IMR-90 (cell line): ENCODE measurements around the gene CADM1. TPM values are rescaled to one million over a fixed set of nuclear protein-coding genes. Genes with fewer than 3 reads are reported as not detected.

Experiments
- ATAC-seq: fragments of 200-7000 bp; cut with Tn5 transposase; 2 replicates; pipeline ENCODE4 v1.9.1; 2020; ENCODE audit warnings: low read depth, mild to moderate bottlenecking, moderate library complexity
- BruUV-seq: library from RNA; stranded (reverse); fragments of 400-500 nt; replicated peaks from 2 replicates; lab custom pipeline; 2021; lab: Mats Ljungman, UMichigan
- CTCF ChIA-PET: fragments of 300-600 bp; formaldehyde crosslinking; extraction: SDS; loops from one replicate; lab custom pipeline; 2021; ENCODE audit warnings: antibody characterized with exemption; lab: Yijun Ruan, JAX
- POLR2A ChIA-PET: fragments of 300-600 bp; sonication (Branson Sonifier 250); formaldehyde crosslinking; loops from one replicate; lab custom pipeline; 2022; ENCODE audit warnings: antibody characterized with exemption; ENCODE audit not compliant: unreplicated experiment; lab: Charles Lee
- DNase-seq: peaks from one replicate; pipeline ENCODE4 v3.0.0; 2013
- H2AFZ ChIP-seq: replicated peaks from 2 replicates; pipeline ENCODE3; 2013; ENCODE audit warnings: low read length, mild to moderate bottlenecking; ENCODE audit not compliant: poor library complexity
- H2AK5ac ChIP-seq: 2 replicates; pipeline ENCODE4 v1.6.1; 2013; ENCODE audit warnings: low read depth, low read length, inconsistent platforms
- H2AK9ac ChIP-seq: replicated peaks from 2 replicates; pipeline ENCODE3; 2013; ENCODE audit warnings: mild to moderate bottlenecking, low read depth, low read length, moderate library complexity; ENCODE audit not compliant: poor library complexity
- H2BK120ac ChIP-seq: 2 replicates; pipeline ENCODE4 v1.6.1; 2013; ENCODE audit warnings: low read depth, low read length, inconsistent platforms
- H2BK15ac ChIP-seq: 3 replicates; pipeline ENCODE4 v1.6.1; 2013; ENCODE audit warnings: low read depth, low read length, inconsistent platforms
- H2BK20ac ChIP-seq: 2 replicates; pipeline ENCODE4 v1.6.1; 2013; ENCODE audit warnings: low read depth, mild to moderate bottlenecking, inconsistent platforms, low read length, moderate library complexity
- H2BK5ac ChIP-seq: 2 replicates; pipeline ENCODE4 v1.6.1; 2013; ENCODE audit warnings: mild to moderate bottlenecking, low read depth, low read length, inconsistent platforms; ENCODE audit not compliant: poor library complexity, severe bottlenecking
- H3K14ac ChIP-seq: replicated peaks from 2 replicates; pipeline ENCODE4 v1.6.1; 2013; ENCODE audit warnings: low read depth, low read length, inconsistent platforms
- H3K18ac ChIP-seq: 2 replicates; pipeline ENCODE4 v1.6.1; 2013; ENCODE audit warnings: low read depth, low read length, control low read depth
- H3K23ac ChIP-seq: 2 replicates; pipeline ENCODE4 v1.6.1; 2013; ENCODE audit warnings: low read depth, low read length, inconsistent platforms
- H3K27ac ChIP-seq: 2 replicates; pipeline ENCODE4 v1.5.1; 2013; ENCODE audit warnings: mild to moderate bottlenecking, control low read depth, low read length; ENCODE audit not compliant: insufficient read depth
- H3K27me3 ChIP-seq: 2 replicates; pipeline ENCODE4 v1.6.1; 2013; ENCODE audit warnings: low read length; ENCODE audit not compliant: control insufficient read depth, insufficient read depth
- H3K36me3 ChIP-seq: 2 replicates; pipeline ENCODE4 v1.6.1; 2013; ENCODE audit warnings: low read length, mixed read lengths; ENCODE audit not compliant: control insufficient read depth, insufficient read depth
- H3K4ac ChIP-seq: 2 replicates; pipeline ENCODE4 v1.6.1; 2013; ENCODE audit warnings: low read depth, low read length, inconsistent platforms
- H3K4me1 ChIP-seq: 2 replicates; pipeline ENCODE4 v1.6.1; 2013; ENCODE audit warnings: low read length, mixed read lengths; ENCODE audit not compliant: control insufficient read depth, insufficient read depth
- H3K4me2 ChIP-seq: 2 replicates; pipeline ENCODE4 v1.6.1; 2013; ENCODE audit warnings: low read depth, mild to moderate bottlenecking, control low read depth, low read length, moderate library complexity
- H3K4me3 ChIP-seq: 2 replicates; pipeline ENCODE4 v1.5.1; 2013; ENCODE audit warnings: low read depth, mild to moderate bottlenecking, control low read depth, low read length, moderate library complexity; ENCODE audit not compliant: insufficient read depth
- H3K56ac ChIP-seq: 2 replicates; pipeline ENCODE4 v1.6.1; 2013; ENCODE audit warnings: low read length, inconsistent platforms; ENCODE audit not compliant: insufficient read depth; ENCODE audit errors: extremely low read depth
- H3K79me1 ChIP-seq, 2 experiments: 2 replicates each; pipeline ENCODE4 v1.6.1; 2013; ENCODE audit warnings: low read length in 2 of 2, inconsistent platforms in 1 of 2, low read depth in 1 of 2
- H3K9ac ChIP-seq: 2 replicates; pipeline ENCODE4 v1.6.1; 2013; ENCODE audit warnings: low read depth, low read length, control low read depth
- H3K9me1 ChIP-seq: 2 replicates; pipeline ENCODE4 v1.6.1; 2013; ENCODE audit warnings: low read length, inconsistent platforms; ENCODE audit not compliant: insufficient read depth
- H3K9me3 ChIP-seq: 2 replicates; pipeline ENCODE4 v1.6.1; 2013; ENCODE audit warnings: low read length; ENCODE audit not compliant: control insufficient read depth, insufficient read depth
- H4K20me1 ChIP-seq: 2 replicates; pipeline ENCODE4 v1.6.1; 2013; ENCODE audit warnings: low read length, inconsistent platforms; ENCODE audit not compliant: insufficient read depth
- H4K5ac ChIP-seq: 2 replicates; pipeline ENCODE4 v1.6.1; 2013; ENCODE audit warnings: mild to moderate bottlenecking, low read depth, low read length, control low read depth
- H4K8ac ChIP-seq, 2 experiments: 2 replicates each; pipeline ENCODE4 v1.6.1; 2013; ENCODE audit warnings: low read depth in 2 of 2, low read length in 2 of 2, control low read depth in 1 of 2, inconsistent platforms in 1 of 2
- H4K91ac ChIP-seq: 2 replicates; pipeline ENCODE4 v1.6.1; 2013; ENCODE audit warnings: low read depth, low read length, inconsistent platforms; ENCODE audit not compliant: insufficient read depth
- BHLHE40 ChIP-seq: fragments of 150-350 bp; IDR thresholded peaks from 2 replicates; pipeline ENCODE4 v1.6.1; 2016; ENCODE audit warnings: mild to moderate bottlenecking, low read depth, low read length
- FOS ChIP-seq: fragments of 150-350 bp; IDR thresholded peaks from 2 replicates; pipeline ENCODE4 v1.6.1; 2016; ENCODE audit warnings: low read depth, low read length
- MAFK ChIP-seq: IDR thresholded peaks from 2 replicates; pipeline ENCODE4 v1.6.1; 2012; ENCODE audit warnings: low read depth, low read length, improper control_type of control experiment
- MAZ ChIP-seq: IDR thresholded peaks from 2 replicates; pipeline ENCODE4 v1.6.1; 2012; ENCODE audit warnings: low read depth, mild to moderate bottlenecking, low read length, improper control_type of control experiment, moderate library complexity, borderline replicate concordance
- MXI1 ChIP-seq: IDR thresholded peaks from 2 replicates; pipeline ENCODE4 v1.6.1; 2012; ENCODE audit warnings: low read depth, mild to moderate bottlenecking, low read length, moderate library complexity, borderline replicate concordance
- NFE2L2 ChIP-seq: fragments of 150-350 bp; IDR thresholded peaks from 2 replicates; pipeline ENCODE4 v1.6.1; 2016; ENCODE audit warnings: low read depth, mild to moderate bottlenecking, low read length
- POLR2A ChIP-seq: IDR thresholded peaks from 2 replicates; pipeline ENCODE4 v1.6.1; 2012; ENCODE audit warnings: mild to moderate bottlenecking, low read depth, low read length
- RCOR1 ChIP-seq: IDR thresholded peaks from 2 replicates; pipeline ENCODE4 v1.6.1; 2012; ENCODE audit warnings: mild to moderate bottlenecking, low read length, improper control_type of control experiment; ENCODE audit not compliant: insufficient replicate concordance
- SMC3 ChIP-seq: fragments of 150-350 bp; IDR thresholded peaks from 2 replicates; pipeline ENCODE4 v1.6.1; 2016; ENCODE audit warnings: low read depth, mild to moderate bottlenecking, antibody characterized with exemption, low read length, moderate library complexity
- WGBS, 2 experiments: methylation state at CpG; one replicate each; pipeline versions ENCODE4 v1.1.5 to v1.1.7; 2013; ENCODE audit warnings: missing lambda C conversion rate in 2 of 2; ENCODE audit not compliant: insufficient read length in 1 of 2; ENCODE audit errors: extremely low coverage in 2 of 2; 5-methylcytosine and 5-hydroxymethylcytosine counted together
- dilution Hi-C: fragments of 300-500 bp; cut with HindIII; formaldehyde crosslinking; loops from one replicate; pipeline ENCODE4 v1.14.3; 2018; ENCODE audit warnings: low sequenced_read_pairs; ENCODE audit not compliant: unreplicated experiment
- in situ Hi-C: fragments of 300-500 bp; cut with MboI; formaldehyde crosslinking; loops from 3 replicates; pipeline ENCODE4 v1.14.3; 2019; ENCODE audit warnings: low sequenced_read_pairs, inconsistent platforms, mixed read lengths
- intact Hi-C: fragments of 100-400 bp; cut with micrococcal nuclease; formaldehyde crosslinking; loops from 2 replicates; pipeline ENCODE4 v1.10.0; 2022
- polyA plus RNA-seq, 3 experiments: library from polyadenylated mRNA; depleted of rRNA; stranded (reverse); fragments of >200 nt; gene quantifications; 2 replicates each; pipeline ENCODE4 v1.2.3, GENCODE V29; 2012; ENCODE audit warnings: low replicate concordance in 1 of 3
- total RNA-seq: library from RNA; depleted of rRNA; stranded (reverse); fragments of >200 nt; gene quantifications from 2 replicates; pipeline ENCODE4 v1.2.3, GENCODE V29; 2012
- TF ChIP-seq, protein P1 (sequence below): fragments of 150-350 bp; IDR thresholded peaks from 2 replicates; pipeline ENCODE4 v1.6.1; 2016; ENCODE audit warnings: low read depth, mild to moderate bottlenecking, low read length, moderate library complexity, borderline replicate concordance
- TF ChIP-seq, protein P2 (sequence below): fragments of 150-350 bp; IDR thresholded peaks from 2 replicates; pipeline ENCODE4 v1.6.1; 2017; ENCODE audit warnings: mild to moderate bottlenecking, antibody characterized with exemption, low read length, low read depth

Gene CADM1
- total and polyA plus RNA-seq, 2 of the 4 experiments (the other 2 are of a cell fraction), result 28.8 to 77.1 TPM

GRCh38 chr11:115506954-115507675 is 2.9 kb upstream of the CADM1 start:
- Histone ChIP-seq H3K23ac (no peak overlapping the region), H4K91ac (no peak overlapping the region), H4K20me1 (no peaks in the 10 kb centered on the region), H2BK20ac (no peak overlapping the region), H2AK5ac (no peak overlapping the region), H3K56ac (no peak overlapping the region), H3K27me3 (peaks cover 16% of the 10 kb centered on the region), H2BK15ac (no peak overlapping the region), H4K5ac (no peak overlapping the region), H3K18ac (no peak overlapping the region), H3K4me3 (no peak overlapping the region), H2BK120ac (no peak overlapping the region), H3K27ac (no peak overlapping the region), H4K8ac (no peak overlapping the region), H3K79me1 (peaks cover 0 to 8% of the 10 kb centered on the region in 2 experiments; a peak in 2 of 4 replicates), H3K4me2 (no peak overlapping the region), H3K4me1 (no peaks in the 10 kb centered on the region), H2BK5ac (no peak overlapping the region), H3K4ac (no peak overlapping the region), H3K14ac (no peak overlapping the region), H3K36me3 (no peaks in the 10 kb centered on the region), H3K9me1 (no peaks in the 10 kb centered on the region), H2AK9ac (no peak overlapping the region), H2AFZ (no peak overlapping the region), H3K9me3 (no peaks in the 10 kb centered on the region), H3K9ac (no peak overlapping the region)
- BruUV-seq, result no TSS peak
- no peak for ATAC-seq
- no peak for TF ChIP-seq NFE2L2
- no peak for TF ChIP-seq MAFK
- TF ChIP-seq RCOR1, result no peak
- TF ChIP-seq FOS, result no peak
- TF ChIP-seq POLR2A, result no peak
- TF ChIP-seq MXI1, result no peak
- no peak for TF ChIP-seq SMC3
- TF ChIP-seq, protein P1, sequence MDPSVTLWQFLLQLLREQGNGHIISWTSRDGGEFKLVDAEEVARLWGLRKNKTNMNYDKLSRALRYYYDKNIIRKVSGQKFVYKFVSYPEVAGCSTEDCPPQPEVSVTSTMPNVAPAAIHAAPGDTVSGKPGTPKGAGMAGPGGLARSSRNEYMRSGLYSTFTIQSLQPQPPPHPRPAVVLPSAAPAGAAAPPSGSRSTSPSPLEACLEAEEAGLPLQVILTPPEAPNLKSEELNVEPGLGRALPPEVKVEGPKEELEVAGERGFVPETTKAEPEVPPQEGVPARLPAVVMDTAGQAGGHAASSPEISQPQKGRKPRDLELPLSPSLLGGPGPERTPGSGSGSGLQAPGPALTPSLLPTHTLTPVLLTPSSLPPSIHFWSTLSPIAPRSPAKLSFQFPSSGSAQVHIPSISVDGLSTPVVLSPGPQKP, result no peak
- TF ChIP-seq MAZ, result no peak
- TF ChIP-seq BHLHE40, result no peak
- TF ChIP-seq, protein P2, sequence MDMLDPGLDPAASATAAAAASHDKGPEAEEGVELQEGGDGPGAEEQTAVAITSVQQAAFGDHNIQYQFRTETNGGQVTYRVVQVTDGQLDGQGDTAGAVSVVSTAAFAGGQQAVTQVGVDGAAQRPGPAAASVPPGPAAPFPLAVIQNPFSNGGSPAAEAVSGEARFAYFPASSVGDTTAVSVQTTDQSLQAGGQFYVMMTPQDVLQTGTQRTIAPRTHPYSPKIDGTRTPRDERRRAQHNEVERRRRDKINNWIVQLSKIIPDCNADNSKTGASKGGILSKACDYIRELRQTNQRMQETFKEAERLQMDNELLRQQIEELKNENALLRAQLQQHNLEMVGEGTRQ, result no peak
- intact Hi-C loops (loop anchor here (10.0 kb wide), 3 partner anchors 648 to 1212 kb away; partner anchors contain the start of gene NNMT), in situ Hi-C loops (loop anchor here (5.0 kb wide), 1 partner anchor 175 kb away; no protein-coding TSS in a partner anchor), dilution Hi-C loops (no loop called here)
- POLR2A ChIA-PET, result no interaction called here
- CTCF ChIA-PET, result no interaction called here
- WGBS, 2 experiments, result 40% methylated on average over 2 of the region's 10 CpGs; no CpG with 5 or more reads in 1 of the 2 experiments
- DNase-seq, result no peak
